ENCODE measurements around the gene SDCCAG8.

The SDCCAG8 gene

GRCh38 chr1:243471754-243472745 is 216.2 kb downstream of the SDCCAG8 start:
- Histone ChIP-seq H3K9me3 (replicated peaks; ENCODE audit: low read length) (no peaks in the 10 kb centered on the region), H3K4me1 (ENCODE audit: control insufficient read depth, insufficient read depth, low read length) (peaks cover 14% of the 10 kb centered on the region), H3K27me3 (ENCODE audit: control insufficient read depth, insufficient read depth, low read length) (no peaks in the 10 kb centered on the region), H3K36me3 (ENCODE audit: insufficient read depth, low read length) (no peaks in the 10 kb centered on the region), H3K4me2 (ENCODE audit: low read length) (peak overlapping the region; percentile 79), H3K9ac (ENCODE audit: low read depth, low read length) (no peak overlapping the region), H3K4me3 (ENCODE audit: low read length) (no peak overlapping the region)

DNA sequence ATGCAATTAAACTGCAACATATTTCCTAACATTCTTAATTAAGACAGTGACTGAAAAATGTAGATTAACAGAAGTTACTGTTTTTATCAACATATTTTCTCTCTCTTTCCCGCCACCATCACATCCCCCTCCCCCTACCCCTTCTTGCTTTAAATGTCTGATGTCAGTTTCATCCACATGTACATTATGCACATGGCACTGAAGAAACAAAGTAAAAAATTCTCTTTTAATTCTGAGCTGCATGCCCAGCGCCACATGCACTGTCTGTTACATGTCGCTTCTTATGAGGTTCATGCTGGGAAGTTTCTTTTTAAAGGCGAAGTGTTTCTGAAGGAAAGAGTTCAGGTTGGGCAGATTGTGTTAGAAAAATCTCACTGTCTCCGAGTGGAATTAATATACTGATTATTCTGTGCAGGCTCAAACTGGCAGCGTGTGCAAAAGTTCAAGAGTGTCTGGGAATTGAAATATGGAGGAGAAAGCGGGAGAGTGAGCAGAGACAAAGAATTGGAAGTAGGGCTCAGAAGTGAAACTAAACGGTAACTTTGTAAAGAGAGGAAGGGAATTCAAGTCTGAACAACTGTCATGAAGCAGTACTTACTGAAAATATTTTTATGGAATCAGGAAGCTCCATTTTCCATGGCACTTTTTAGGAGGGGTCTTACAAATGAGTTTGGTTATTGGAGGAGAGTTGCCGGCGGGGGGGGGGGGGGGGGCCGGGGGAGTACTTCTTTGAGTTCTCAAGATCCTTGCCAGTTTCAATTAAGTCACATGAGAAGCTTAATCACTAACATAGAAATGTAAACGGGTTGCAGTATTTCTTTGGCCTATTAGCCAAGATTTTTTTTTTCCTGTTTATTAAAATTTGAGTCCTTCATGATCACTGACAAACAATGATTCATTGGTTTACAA is 217.6 kb downstream of the SDCCAG8 start:
- no peaks in the 10 kb centered on the region for H3K9me3 ChIP-seq (replicated peaks; ENCODE audit: low read length)
- peaks cover 22% of the 10 kb centered on the region for H3K4me1 ChIP-seq (ENCODE audit: control insufficient read depth, insufficient read depth, low read length)
- peak overlapping the region; percentile 62 for H3K4me3 ChIP-seq (ENCODE audit: low read length)
- no peaks in the 10 kb centered on the region for H3K27me3 ChIP-seq (ENCODE audit: control insufficient read depth, insufficient read depth, low read length)
- H3K9ac ChIP-seq (ENCODE audit: low read depth, low read length): peak overlapping the region; percentile 57
- H3K4me2 ChIP-seq (ENCODE audit: low read length): peak overlapping the region; percentile 79
- no peaks in the 10 kb centered on the region for H3K36me3 ChIP-seq (ENCODE audit: insufficient read depth, low read length)

DNA sequence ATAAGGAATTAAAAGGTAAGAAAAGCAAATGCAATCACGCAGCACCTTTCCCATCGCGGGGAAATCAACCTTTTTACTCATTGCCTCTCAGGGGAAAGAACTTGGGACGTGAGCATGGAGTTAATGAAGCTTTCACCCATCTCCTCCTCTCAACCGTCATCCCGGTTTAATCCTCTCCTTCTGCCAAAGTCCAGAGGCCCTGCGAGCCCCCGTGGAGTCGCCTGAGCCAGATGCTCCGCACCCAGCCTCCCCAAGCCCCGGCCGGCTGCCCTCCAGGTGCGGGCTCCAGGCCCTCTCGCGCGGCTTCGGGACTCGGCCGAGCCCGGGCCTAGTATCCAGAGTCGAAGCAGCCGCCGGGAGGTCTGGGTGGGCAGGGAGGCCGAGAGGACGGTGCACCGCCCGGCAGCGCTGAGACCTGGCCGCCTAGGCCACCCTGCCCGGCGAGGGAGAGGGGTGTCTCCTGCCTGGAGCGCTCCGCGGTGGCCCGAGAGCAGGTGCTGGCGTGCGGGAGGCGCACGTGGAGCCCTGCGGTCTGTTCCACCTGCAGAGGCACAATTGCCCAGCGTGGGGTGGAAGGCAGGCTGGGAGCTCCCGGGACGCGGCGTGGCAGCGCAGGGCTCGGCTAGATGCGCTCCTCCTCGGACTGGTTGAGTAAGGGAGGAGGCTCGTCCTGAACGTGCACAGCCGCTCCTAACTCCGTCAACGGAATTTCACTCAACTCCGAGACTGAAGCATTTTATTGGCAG is 218.5 kb downstream of the SDCCAG8 start:
- Histone ChIP-seq H3K9me3 (replicated peaks; ENCODE audit: low read length) (no peaks in the 10 kb centered on the region), H3K4me1 (ENCODE audit: control insufficient read depth, insufficient read depth, low read length) (peaks cover 22% of the 10 kb centered on the region), H3K4me3 (ENCODE audit: low read length) (no peak overlapping the region), H3K4me2 (ENCODE audit: low read length) (peak overlapping the region; percentile 48), H3K27me3 (ENCODE audit: control insufficient read depth, insufficient read depth, low read length) (no peaks in the 10 kb centered on the region), H3K36me3 (ENCODE audit: insufficient read depth, low read length) (no peaks in the 10 kb centered on the region), H3K9ac (ENCODE audit: low read depth, low read length) (no peak overlapping the region)

DNA sequence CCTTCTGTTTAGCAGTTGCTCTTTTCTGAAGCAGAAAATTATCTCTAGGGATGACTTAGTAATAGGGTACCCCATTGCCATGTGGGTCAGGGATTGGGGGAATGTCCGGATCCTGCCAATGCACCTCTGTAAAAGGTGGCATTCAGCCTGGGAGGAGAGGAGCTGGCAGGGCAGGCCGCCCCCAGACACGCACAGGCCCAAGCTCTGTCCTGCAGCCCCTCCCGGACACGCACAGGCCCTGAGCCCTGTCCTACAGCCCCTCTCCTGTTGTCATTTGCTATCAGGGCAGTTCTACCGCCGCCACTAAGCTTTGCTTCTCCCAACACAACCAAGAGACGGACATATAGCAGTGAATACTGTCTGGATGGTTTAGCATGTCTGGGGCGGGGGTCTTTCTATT is 219.1 kb downstream of the SDCCAG8 start:
- Histone ChIP-seq H3K4me3 (ENCODE audit: low read length) (no peak overlapping the region), H3K9me3 (replicated peaks; ENCODE audit: low read length) (no peaks in the 10 kb centered on the region), H3K4me2 (ENCODE audit: low read length) (no peak overlapping the region), H3K27me3 (ENCODE audit: control insufficient read depth, insufficient read depth, low read length) (no peaks in the 10 kb centered on the region), H3K4me1 (ENCODE audit: control insufficient read depth, insufficient read depth, low read length) (peaks cover 22% of the 10 kb centered on the region), H3K9ac (ENCODE audit: low read depth, low read length) (no peak overlapping the region), H3K36me3 (ENCODE audit: insufficient read depth, low read length) (no peaks in the 10 kb centered on the region)

DNA sequence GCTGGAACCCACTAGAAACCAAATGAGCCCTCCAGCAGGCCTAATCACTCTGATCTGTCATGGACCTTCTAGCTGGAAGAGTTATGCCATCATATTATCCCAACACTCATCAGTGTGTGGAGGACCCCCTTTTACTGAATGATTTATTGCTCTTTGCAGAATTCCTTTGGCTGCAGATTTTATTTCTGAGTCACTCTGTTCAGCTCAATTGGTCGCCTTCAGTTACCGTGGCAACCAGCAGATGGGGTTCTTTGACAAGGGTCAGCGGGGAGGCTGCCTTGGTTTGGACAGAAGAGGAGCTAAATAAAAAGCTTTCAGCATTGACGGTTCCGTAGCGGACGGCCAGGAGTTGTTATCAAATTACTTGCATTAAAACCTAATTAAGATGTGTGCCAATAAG is 220.1 kb downstream of the SDCCAG8 start:
- H3K36me3 ChIP-seq (ENCODE audit: insufficient read depth, low read length): no peaks in the 10 kb centered on the region
- H3K4me2 ChIP-seq (ENCODE audit: low read length): no peak overlapping the region
- no peaks in the 10 kb centered on the region for H3K27me3 ChIP-seq (ENCODE audit: control insufficient read depth, insufficient read depth, low read length)
- H3K4me1 ChIP-seq (ENCODE audit: control insufficient read depth, insufficient read depth, low read length): peaks cover 22% of the 10 kb centered on the region
- no peak overlapping the region for H3K4me3 ChIP-seq (ENCODE audit: low read length)
- H3K9ac ChIP-seq (ENCODE audit: low read depth, low read length): no peak overlapping the region
- no peaks in the 10 kb centered on the region for H3K9me3 ChIP-seq (replicated peaks; ENCODE audit: low read length)

GRCh38 chr1:243477731-243478290 is 222.0 kb downstream of the SDCCAG8 start:
- H3K4me2 ChIP-seq (ENCODE audit: low read length): no peak overlapping the region
- no peak overlapping the region for H3K9ac ChIP-seq (ENCODE audit: low read depth, low read length)
- peaks cover 24% of the 10 kb centered on the region for H3K4me1 ChIP-seq (ENCODE audit: control insufficient read depth, insufficient read depth, low read length)
- no peaks in the 10 kb centered on the region for H3K36me3 ChIP-seq (ENCODE audit: insufficient read depth, low read length)
- no peaks in the 10 kb centered on the region for H3K27me3 ChIP-seq (ENCODE audit: control insufficient read depth, insufficient read depth, low read length)
- no peaks in the 10 kb centered on the region for H3K9me3 ChIP-seq (replicated peaks; ENCODE audit: low read length)
- H3K4me3 ChIP-seq (ENCODE audit: low read length): no peak overlapping the region

GRCh38 chr1:243481101-243481500 is 225.3 kb downstream of the SDCCAG8 start:
- Histone ChIP-seq H3K9me3 (replicated peaks; ENCODE audit: low read length) (no peaks in the 10 kb centered on the region), H3K4me1 (ENCODE audit: control insufficient read depth, insufficient read depth, low read length) (peaks cover 30% of the 10 kb centered on the region), H3K27me3 (ENCODE audit: control insufficient read depth, insufficient read depth, low read length) (no peaks in the 10 kb centered on the region), H3K4me2 (ENCODE audit: low read length) (no peak overlapping the region), H3K9ac (ENCODE audit: low read depth, low read length) (no peak overlapping the region), H3K36me3 (ENCODE audit: insufficient read depth, low read length) (no peaks in the 10 kb centered on the region), H3K4me3 (ENCODE audit: low read length) (no peak overlapping the region)

DNA sequence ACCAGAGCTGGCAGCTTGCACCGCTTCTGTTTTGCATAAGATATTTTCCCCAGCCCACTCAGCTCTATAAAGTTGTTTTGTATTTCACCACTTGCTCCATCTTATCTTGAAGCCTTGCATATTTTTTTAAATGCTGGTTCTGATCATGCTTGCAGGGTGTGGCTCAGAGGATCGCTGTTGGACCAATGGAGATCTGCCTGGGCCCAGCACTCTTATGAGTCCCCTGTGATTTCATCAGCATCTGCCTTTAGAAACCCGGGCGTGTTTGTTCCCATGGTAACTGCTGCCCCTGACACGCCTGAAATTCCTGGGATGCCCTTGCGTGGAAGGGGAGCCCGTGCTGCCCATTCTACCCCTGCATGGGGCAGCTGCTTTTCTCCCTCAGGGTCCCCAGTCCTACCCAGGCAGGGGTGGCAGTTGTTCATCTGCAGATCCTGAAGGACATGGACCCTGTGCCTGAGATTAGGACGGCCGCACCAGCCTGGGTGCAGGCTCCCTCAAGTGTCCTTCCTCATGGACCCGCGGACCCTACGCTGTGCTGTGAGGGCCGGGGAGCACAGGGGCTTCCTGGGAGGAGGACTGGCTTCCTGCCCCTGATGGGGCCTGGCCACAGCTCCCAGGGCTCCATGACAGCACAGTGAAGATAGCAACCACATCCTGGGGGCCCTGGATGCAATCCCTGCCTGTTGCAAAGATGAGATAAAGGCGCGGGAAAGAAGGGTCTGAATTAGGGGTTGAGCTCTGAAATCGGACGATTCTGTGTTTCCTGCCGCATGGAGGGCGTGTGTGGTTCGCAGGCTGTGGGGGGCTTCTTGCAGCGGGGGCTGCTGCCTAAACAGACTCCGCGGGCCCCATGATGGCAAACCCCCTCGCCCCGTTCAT is 226.5 kb downstream of the SDCCAG8 start:
- Histone ChIP-seq H3K36me3 (ENCODE audit: insufficient read depth, low read length) (no peaks in the 10 kb centered on the region), H3K4me3 (ENCODE audit: low read length) (peak overlapping the region; percentile 56), H3K9ac (ENCODE audit: low read depth, low read length) (peak overlapping the region; percentile 46), H3K9me3 (replicated peaks; ENCODE audit: low read length) (no peaks in the 10 kb centered on the region), H3K27me3 (ENCODE audit: control insufficient read depth, insufficient read depth, low read length) (no peaks in the 10 kb centered on the region), H3K4me1 (ENCODE audit: control insufficient read depth, insufficient read depth, low read length) (peaks cover 28% of the 10 kb centered on the region), H3K4me2 (ENCODE audit: low read length) (peak overlapping the region; percentile 76)

DNA sequence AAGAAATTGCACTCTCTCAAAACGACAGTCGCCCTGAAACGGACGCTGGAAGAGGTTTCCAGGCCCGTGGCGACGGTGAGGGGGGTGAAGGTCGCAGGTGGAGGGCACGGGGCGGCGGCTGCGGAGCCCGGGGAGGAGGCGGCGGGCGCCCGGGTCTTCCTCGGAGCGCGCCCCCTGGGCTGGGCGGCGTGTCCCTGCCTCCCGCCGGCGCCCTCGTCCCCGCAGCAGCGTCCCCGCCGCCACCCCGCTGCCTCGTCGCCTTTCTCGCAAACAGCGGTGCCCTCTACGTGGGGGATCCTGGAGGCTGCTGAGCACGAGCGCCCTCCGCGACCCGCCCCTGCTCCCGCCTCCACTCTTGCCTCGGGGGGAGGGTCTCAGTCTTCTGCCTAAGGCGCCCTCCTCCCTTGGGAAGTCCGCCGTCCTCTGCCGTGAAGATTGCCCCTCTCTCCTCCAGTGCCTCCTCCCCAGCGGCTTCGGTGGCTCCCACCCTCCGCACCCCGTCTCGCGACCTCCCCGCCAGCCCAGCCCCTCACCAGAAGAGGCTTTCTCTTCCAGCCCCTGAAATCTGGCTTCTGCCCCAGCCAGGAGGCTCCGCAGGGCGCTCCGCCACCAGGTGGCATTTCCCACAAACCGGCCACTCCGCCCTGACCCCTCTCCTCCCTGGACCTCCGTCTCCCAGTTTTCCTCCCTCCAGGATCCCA is 227.4 kb downstream of the SDCCAG8 start:
- peak overlapping the region; percentile 56 for H3K4me3 ChIP-seq (ENCODE audit: low read length)
- no peaks in the 10 kb centered on the region for H3K9me3 ChIP-seq (replicated peaks; ENCODE audit: low read length)
- H3K36me3 ChIP-seq (ENCODE audit: insufficient read depth, low read length): no peaks in the 10 kb centered on the region
- H3K4me1 ChIP-seq (ENCODE audit: control insufficient read depth, insufficient read depth, low read length): peaks cover 22% of the 10 kb centered on the region
- peak overlapping the region; percentile 46 for H3K9ac ChIP-seq (ENCODE audit: low read depth, low read length)
- peak overlapping the region; percentile 76 for H3K4me2 ChIP-seq (ENCODE audit: low read length)
- H3K27me3 ChIP-seq (ENCODE audit: control insufficient read depth, insufficient read depth, low read length): no peaks in the 10 kb centered on the region

- H3K4me2 ChIP-seq (ENCODE audit: low read length): no peak overlapping the region
- no peaks in the 10 kb centered on the region for H3K9me3 ChIP-seq (replicated peaks; ENCODE audit: low read length)
- no peaks in the 10 kb centered on the region for H3K36me3 ChIP-seq (ENCODE audit: insufficient read depth, low read length)
- peaks cover 22% of the 10 kb centered on the region for H3K4me1 ChIP-seq (ENCODE audit: control insufficient read depth, insufficient read depth, low read length)
- no peaks in the 10 kb centered on the region for H3K27me3 ChIP-seq (ENCODE audit: control insufficient read depth, insufficient read depth, low read length)
- no peak overlapping the region for H3K9ac ChIP-seq (ENCODE audit: low read depth, low read length)
- H3K4me3 ChIP-seq (ENCODE audit: low read length): no peak overlapping the region
Observed at GRCh38 chr1:243483952-243484351, 228.1 kb downstream of the SDCCAG8 start.

Data from skeletal muscle satellite cell (primary cell).